Hematopoietic multipotent progenitor cell (in vitro differentiated cells): Measurements from ENCODE around the gene CAPN1. TPM values are rescaled to one million over a fixed set of nuclear protein-coding genes. Genes with fewer than 3 reads are reported as not detected.
"Not testable (repeated sequence)": the region's sequence is repeated elsewhere in the genome, so short reads cannot be mapped to it uniquely, and the experiment has no call there.

ENCODE experiments used
- DNase-seq, 3 donors: peaks; one replicate each; pipeline ENCODE4 v3.0.0-alpha.2; 2011 to 2015; ENCODE audit warnings: low read depth in 2 of 3, low spot score in 2 of 3
- total RNA-seq: library from RNA; depleted of rRNA; stranded (reverse); fragments of >200 nt; gene quantifications from one replicate; pipeline ENCODE4 v1.2.3, GENCODE V29; 2012

CAPN1 gene
- total RNA-seq, 1 donor, result 160 TPM

- DNase-seq, result no peak
These were observed 24.4 kb upstream of the CAPN1 start for GRCh38 chr11:65157336-65157735.

GRCh38 chr11:65159012-65159411, 22.7 kb upstream of the CAPN1 start:
- no peak for DNase-seq

- no peak for DNase-seq
These were observed 21.1 kb upstream of the CAPN1 start for GRCh38 chr11:65160643-65161042.

GRCh38 chr11:65163684-65164083, 18.0 kb upstream of the CAPN1 start:
- DNase-seq, result no peak

GRCh38 chr11:65165410-65166317, 16.1 kb upstream of the CAPN1 start:
- DNase-seq, result no peak

- no peak for DNase-seq
These were observed 14.8 kb upstream of the CAPN1 start for GRCh38 chr11:65166893-65167292.

GRCh38 chr11:65167656-65168055, 14.1 kb upstream of the CAPN1 start:
- no peak for DNase-seq

GRCh38 chr11:65169164-65169641, 12.5 kb upstream of the CAPN1 start:
- DNase-seq, result peak in 2 of 3 donors; percentile 81 to 91

GRCh38 chr11:65170058-65170534, 11.6 kb upstream of the CAPN1 start, which contains the start of gene SPDYC:
Gene SPDYC, plus strand, starts transcription at chr11:65170233. Its CDS starts 1,125 bp downstream, at chr11:65171358.
- DNase-seq, result no peak

- no peak for DNase-seq
These were observed 9.1 kb upstream of the CAPN1 start for GRCh38 chr11:65172600-65172999.

- not testable (repeated sequence) for DNase-seq
These were observed 7.1 kb upstream of the CAPN1 start for GRCh38 chr11:65174571-65175010.

GRCh38 chr11:65180877-65181568, 705 bp upstream of the CAPN1 start:
- peak in 2 of 3 donors; percentile 81 to 83 for DNase-seq

GRCh38 chr11:65182258-65183170, 786 bp downstream of the CAPN1 start:
- no peak for DNase-seq

- no peak for DNase-seq
These were observed 1.6 kb downstream of the CAPN1 start for GRCh38 chr11:65183201-65183891.

GRCh38 chr11:65184146-65184545, 2.4 kb downstream of the CAPN1 start:
- DNase-seq, result no peak

GRCh38 chr11:65185171-65185570, 3.4 kb downstream of the CAPN1 start:
- no peak for DNase-seq

- peak in 2 of 3 donors; percentile 15 to 24 for DNase-seq
These were observed 4.2 kb downstream of the CAPN1 start for GRCh38 chr11:65185869-65186341.

GRCh38 chr11:65186701-65187100, 5.0 kb downstream of the CAPN1 start:
- no peak for DNase-seq

GRCh38 chr11:65187146-65187675, 5.5 kb downstream of the CAPN1 start:
- no peak for DNase-seq
